NCI-H345 (cell line): ENCODE results near the gene POGK.
"Not testable (repeated sequence)": the region's sequence is repeated elsewhere in the genome, so short reads cannot be mapped to it uniquely, and the experiment has no call there.

Source experiments
- DNase-seq: peaks from one replicate; lab custom pipeline; 2025; lab: John Stamatoyannopoulos, UW

POGK gene

DNA sequence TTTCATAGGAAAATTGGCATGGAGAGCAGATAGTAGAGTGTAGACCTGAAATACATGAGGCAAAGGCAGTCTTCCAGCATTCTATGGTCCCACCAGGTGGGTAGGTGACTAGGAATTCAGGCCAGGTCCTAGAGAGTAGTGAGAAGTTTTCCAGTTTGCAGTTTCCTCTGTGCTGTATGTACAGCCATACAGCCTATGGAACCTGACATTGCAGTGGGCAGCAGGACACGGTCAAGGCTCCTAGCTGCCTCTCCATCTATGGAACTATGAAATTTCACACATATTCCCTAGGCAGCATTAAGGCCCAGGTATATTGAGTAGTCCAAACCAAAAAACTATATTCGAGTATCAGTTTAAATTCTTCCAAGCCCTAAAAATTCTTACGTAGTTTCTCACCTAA is 16.3 kb downstream of the POGK start:
- no peak for DNase-seq

DNA sequence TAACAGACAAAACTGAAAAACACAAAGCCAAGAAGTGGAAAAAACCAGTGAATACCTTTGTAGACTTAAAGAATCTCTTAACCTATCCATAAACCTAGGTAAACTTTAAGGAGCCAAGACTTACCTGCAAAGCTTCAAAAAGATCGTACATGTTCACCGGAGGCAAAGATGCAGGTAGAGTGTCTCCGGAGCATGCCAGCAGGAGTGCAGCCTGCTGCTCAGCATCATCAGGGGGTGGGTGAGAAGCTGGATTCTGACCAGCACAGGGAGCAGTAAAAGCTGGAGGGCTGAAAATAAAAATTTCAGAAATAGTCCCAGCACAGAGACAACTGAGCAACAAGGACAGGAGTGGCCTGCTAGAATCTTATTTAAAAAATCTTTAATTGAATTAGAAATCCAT is 18.7 kb downstream of the POGK start:
- DNase-seq, result no peak

DNA sequence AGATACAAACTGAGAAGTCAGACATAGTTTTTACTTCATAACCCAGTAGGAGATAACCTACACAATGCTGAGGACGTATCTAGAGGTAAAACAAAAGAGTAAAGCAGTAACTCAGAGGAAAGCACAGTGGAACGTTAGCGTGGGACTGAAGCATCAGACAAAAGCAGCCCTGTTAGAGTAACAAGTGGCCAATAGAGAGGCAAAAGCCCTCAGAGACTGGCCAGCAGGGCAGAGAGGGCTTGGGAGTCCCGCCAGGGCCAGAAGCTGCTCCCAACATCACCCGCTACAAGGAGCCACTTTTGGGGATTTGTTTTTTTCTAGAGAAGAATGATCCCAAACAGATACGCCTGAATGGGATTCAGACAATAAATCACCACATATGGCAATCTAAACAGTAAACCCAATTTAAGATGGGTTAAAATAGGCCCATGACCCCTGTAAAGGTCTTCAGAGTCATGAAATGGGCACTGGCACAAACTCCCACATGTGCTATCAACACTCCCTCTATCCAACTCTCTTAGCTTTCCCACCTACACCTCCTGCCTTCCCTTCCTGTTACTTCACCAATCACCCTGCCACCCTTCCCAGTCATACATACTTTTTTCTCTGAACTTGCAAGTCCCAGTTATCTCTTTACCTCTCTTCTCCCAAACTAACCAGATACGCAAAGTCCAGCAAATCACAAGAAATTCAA is 19.6 kb downstream of the POGK start:
- DNase-seq, result no peak

DNA sequence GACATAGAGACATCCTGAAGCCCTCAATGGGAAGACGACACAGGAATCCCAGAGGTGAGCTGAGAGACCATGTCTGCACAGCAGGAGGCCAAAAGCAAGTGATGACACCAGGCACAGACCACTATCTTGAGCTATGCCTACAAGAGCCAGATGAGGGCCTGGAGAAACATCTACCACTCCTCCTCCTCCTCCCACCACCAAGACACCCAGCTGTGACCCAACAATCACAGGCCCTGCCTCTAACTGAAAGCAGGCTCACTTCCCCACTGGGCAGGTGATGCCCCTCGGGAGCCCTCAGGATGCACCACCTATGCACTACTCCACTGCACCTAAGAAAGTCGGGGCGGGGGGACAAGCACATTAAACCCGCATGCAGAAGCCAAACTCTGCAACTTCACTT is 20.3 kb downstream of the POGK start:
- DNase-seq, result no peak

DNA sequence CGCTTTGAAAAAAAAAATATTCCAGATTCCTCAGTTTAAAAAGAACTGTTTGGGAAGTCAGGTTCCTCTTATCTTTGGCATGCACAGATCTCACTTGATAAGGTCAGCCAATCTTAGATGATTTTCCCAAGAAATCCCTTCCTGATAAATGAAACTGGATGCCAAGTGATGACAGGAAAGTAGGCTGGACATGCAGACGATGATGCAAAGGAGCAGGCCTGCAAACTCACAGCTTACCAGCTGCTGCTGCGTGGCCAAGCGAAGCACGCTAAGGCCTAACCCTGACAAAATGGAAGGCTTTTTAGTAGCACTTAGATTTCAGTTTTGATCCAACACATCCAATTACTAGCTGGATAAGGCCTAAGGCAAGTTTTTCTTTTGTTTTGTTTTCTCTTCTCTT is 26.7 kb downstream of the POGK start:
- no peak for DNase-seq

DNA sequence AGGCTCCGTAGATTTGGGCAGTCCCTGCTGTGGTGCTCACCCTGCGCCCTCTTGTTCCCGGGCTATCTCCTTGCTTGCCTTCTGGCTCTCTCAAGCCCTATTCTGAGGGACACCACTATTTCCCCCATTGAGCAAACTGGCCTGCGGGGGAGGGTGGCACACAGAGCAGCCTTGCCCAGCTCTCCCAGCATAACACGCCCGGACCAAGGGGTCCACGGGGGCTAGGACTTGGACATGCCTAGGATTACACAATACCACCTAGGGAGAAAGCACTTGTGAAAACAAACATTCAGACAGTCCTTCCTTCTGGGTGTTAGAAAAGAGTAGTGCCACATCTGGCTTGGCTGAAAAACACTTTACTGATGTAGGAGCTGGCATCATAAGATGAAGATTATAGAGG is 29.4 kb downstream of the POGK start:
- no peak for DNase-seq

DNA sequence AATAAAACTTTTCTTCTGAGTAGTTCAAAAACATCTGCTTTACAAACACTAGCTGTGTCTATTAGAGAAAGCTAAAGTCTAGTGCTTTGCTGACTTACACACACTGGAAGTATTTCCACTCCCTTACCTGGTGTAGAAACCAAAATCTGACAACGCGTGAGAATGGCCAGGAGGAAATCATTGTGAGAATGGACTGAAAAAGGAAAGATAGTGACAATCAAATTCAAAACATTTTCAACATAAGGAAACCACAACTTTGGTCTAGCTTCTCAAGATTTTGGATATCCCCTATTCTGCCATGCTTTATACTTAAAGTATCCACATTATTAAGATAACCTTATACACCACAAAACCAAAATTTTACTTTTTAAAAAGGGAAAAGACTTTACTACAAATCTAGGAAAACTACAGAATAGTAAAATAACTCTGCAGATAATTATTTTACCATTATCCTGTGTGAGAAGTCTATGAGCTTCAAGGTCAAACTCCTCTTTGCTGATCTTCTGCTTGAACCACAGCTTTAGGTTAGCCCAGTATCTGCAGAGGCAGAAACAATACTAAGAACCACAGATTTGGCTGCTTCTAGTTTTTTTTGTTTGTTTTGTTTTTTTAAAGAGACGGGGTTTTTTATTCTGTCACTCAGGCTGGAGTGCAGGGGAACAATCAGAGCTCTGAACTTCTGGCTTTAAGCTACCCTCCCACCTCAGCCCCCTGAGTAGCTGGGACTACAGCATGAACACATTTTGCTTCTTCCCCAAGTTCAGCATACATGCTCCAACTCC is 30.2 kb downstream of the POGK start:
- DNase-seq, result no peak

DNA sequence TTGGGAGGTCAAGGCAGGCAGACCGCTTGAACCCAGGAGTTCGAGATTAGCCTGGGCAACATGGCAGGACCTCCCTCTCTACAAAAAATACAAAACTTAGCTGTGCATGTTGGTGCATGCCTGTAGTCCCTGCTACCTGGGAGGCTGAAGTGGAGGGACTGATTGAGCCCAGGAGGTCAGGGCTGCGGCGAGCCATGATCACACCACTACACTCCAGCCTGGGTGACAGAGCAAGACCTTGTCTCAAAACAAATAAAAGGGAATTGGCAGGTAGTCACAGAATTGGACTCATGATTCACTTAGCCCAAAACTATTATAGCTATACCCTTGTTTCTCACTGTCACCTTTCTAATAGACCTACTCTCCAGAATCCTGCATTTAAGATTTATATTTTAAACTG is 31.3 kb downstream of the POGK start:
- DNase-seq, result no peak

DNA sequence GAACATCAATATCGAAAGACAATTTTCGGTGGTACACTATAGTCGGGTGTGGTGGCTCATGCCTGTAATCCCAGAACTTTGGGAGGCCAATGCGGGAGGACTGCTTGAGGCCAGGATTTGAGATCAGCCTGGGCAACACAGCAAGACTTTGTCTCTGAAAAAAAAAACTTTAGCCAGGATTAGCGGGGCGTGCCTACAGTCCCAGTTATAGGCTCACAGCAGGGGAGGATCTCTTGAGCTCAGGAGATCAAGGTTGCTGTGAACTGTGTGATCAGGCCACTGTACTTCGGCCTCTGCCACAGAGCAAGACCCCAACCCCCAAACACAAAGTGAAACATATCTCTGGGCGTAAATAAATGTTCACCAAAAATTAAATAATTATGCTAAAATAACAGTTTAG is 35.2 kb downstream of the POGK start:
- no peak for DNase-seq

DNA sequence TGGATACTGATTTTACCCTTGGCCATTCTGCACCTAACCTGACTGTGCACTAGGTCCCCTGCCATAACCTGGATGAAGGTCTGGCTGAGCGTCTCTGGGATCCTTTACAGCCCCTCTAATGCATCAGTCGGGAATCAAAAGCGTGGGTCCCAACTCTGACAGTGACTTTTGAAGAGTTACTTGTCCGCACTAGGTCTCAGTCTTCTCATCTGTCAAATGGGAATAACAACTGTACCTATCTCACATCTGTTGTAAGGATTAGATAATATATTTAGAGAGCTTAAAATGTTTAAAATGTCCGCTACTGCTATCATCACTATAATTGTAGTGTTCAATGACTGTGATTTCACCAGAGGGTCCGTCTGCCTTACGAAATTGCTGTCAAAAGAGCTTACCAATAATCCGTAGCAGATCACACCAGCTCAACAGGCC is 36.0 kb downstream of the POGK start:
- no peak for DNase-seq

DNA sequence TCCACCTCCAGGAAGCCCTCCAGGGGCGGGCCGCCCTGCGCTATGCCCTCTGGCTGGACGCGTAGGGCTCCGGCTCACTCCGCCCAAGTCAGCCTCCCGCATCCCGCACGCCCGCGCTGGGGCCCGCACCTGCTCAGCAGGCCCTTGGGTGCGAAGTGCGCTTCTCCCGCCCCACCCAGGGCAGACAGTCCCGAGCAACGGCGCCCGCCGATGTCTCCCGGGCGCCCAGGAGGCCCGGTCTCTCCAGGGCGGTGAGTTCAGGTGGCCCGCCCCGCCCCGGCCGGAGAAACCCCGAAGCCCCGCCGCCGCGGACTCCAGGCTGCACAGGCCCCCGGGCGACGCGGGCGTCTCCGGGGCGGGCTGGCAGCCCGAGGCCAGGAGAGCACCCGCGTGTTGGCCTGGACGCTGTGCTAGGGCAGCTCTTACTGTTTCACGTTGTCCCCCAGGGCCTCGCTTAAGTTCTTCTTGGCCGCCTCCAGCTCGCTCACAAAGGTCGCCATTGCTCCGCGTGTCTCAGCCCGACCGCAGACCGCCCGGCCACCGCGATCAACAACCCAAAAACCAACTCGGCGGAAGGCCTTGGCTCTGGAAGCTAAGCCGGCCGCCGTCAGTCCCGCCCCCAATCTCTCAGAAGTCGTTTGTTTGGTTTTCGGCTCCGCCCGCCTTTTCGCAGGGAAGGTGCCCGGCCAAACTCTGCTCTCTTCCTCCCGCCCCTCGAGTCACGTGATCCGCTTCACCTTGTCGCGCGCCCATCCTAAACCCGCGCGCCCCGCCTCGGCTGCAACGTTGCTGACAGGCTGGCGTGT is 36.7 kb downstream of the POGK start, which contains the start of gene TADA1:
TADA1 (minus strand) TSS at position 531 of the 806 bp plus-strand sequence; CDS start at position 500, 31 bp downstream.
- DNase-seq, result peak; percentile 99

DNA sequence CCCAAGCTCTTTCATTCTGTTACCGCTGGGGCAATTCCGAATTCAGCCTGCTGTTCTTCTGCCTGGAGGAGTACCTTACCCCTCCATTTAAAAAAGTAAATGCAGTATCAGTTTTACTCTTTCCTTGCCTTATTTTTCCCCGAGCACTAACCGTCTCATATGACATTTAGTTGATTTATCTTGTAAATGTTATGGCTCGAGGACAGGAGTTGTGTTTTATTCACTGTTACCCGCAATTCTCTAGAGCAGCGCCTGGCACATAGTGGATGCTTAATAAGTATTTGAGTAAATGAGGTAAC is 37.2 kb downstream of the POGK start:
- DNase-seq, result no peak

DNA sequence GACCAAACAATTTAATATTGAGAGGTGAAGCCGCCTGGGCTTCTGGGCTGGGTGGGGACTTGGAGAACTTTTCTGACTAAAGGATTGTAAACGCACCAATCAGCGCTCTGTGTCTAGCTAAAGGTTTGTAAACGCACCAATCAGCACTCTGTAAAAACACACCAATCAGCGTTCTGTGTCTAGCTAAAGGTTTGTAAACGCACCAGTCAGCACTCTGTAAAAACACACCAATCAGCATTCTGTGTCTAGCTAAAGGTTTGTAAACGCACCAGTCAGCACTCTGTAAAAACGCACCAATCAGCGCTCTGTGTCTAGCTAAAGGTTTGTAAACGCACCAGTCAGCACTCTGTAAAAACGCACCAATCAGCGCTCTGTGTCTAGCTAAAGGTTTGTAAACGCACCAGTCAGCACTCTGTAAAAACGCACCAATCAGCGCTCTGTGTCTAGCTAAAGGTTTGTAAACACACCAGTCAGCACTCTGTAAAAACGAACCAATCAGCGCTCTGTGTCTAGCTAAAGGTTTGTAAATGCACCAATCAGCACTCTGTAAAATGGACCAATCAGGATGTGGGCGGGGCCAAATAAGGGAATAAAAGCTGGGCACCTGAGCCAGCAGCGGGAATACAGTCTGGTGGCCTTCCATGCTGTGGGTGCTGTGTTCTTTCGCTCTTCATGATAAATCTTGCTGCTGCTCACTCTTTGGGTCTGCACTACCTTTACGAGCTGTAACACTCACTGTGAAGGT is 39.1 kb downstream of the POGK start:
- DNase-seq, result not testable (repeated sequence)

DNA sequence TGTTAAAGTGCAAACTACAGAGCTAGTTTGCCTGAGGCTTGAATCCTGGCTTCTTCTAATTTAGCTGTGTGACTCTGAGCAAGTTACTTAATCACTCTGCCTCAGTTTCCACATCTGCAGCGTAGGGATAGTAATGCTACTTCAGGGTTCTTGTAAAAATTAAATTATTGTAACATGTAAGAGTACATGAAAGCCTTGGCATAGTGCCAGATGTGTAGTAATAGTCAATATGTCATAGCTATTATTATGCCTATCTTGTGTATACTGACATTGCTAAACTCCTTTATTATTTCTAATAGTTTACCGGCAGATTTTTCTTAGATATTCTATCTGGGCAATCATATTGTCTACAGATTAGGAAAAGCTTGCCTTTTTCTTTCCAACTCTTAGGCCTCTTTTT is 43.6 kb downstream of the POGK start:
- DNase-seq, result no peak

DNA sequence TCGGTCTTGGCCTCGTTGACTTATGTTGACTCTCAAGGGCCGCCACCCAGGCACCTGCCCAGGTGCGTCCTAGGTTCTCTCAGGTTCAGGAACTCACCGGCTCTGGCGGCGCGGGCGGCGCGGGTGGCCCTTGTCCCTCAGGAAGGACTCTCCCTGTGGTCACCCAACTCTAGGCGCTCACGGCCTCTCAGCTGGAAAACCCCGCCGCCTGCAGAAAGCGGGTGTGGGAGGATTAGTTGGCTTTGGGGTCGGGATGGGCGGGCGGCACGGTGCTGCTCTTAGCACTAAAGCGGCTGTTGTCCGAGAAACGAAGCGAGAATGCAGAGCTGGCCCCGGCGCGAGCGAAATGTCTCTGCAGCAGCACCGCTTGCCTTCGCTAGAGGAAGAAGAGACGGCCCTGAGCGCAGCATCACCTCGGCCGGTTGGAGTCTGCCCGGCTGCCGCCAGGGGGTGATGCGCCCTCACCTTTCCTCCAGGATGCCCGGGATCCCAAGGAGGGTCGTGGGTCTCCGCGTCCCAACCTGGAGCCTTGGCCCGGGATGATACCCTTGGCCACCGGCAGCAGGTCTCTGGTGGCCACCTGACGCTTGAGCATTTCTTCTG is 44.9 kb downstream of the POGK start:
- no peak for DNase-seq

DNA sequence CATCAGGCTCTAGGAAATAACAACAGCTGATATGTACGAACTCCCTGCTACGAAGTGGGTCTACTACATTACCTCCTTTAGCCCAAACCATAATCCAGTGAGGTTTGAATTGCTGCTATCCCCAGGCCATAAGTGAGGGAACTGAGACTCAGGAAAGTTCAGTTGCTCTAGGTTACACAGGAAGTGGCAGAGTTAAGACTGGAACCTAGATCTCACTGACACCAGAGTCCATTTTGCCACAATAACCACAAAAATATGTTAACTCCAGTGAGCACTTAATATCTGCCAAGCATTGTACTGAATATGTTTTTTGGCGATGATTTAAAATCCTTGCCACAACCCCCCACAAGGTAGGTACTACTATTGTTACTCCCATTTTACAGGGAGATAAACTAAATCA is 45.7 kb downstream of the POGK start:
- no peak for DNase-seq

DNA sequence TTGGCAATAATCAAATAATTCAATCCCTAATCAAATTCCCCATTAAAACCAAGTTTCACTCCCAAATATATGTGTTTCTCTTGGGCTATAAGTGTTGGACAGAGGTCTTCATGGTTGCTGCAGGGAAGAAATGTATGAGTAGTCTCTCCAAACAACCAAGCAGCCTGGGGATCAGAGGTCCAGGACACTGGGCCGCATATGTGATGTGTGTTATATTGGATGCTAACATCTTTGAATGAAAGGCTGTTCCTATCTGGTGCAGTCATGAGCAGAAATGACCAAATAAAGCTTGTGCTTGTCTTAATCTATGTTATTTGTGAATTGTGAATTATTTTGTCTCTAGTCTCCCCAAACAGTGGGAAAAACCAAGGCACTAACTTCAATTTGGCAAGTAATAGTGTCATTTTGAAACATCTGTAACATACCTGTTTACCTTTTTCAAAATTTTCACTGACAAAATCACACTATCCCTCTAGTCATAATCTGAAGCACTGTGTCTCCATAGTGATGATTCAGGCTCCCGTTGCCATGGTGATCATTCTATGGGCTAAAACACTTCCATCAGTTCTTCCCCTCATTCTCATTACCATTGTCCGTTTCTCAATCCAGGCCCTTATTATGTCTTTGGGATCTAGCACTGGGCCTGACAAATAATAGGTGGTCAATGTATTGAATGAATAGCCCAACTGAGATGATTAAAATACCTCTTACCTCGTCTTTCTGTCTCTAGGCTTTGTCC is 49.3 kb downstream of the POGK start:
- DNase-seq, result no peak

DNA sequence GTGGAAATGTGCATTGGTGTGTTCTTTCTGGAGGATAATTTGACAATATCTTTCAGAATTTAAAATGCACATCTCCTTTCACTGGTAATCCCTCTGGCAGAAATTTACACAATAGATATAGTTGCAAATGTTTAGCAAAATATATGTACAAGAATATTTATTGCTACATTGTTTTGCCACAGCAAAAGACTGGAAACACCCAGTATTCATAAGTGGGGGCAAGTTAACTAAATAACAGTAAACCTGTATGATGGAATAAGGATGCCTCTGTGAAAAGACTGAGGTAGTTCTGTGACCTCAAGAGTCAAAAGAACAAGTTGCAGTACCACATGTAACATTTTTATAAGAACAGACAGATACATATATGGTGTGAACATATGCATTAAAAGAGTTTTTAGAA is 50.5 kb downstream of the POGK start:
- DNase-seq, result no peak

DNA sequence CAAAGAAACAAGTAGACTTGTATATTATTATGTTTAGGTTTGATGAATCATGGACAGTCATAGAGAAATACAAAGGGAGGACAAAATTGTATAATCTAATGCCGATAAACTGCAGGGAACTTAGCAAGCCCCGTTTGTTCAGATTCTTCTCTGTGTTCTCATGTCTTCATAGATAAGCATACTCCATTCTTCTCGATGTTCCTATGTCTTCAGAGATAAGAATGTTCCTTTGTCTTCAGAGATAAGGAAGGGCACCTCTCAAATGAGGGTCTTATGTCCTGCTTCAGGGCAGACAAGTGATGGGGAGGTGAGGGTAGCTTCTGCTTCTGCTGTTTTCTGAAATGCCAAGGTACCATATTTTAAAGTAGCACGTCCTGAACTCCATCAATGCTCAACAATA is 56.5 kb downstream of the POGK start:
- no peak for DNase-seq

DNA sequence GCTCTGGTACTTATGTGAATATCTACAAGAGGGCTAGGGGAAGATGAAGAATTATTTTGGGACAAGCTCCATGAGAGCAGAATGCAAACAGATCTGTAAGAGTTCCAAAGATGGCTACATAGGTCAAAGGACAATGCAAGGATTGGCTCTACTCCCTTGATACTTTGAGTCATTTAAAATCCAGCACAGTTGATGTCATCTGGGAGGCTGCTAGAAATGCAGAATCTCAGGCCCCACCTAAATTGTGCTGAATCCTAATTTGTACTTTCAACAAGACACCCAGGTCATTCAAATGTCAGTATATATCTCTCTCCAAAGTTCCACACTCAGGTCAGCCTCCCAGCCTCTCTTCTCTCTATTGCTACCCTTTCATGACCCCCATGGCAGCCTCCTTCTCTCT is 60.5 kb downstream of the POGK start:
- no peak for DNase-seq

DNA sequence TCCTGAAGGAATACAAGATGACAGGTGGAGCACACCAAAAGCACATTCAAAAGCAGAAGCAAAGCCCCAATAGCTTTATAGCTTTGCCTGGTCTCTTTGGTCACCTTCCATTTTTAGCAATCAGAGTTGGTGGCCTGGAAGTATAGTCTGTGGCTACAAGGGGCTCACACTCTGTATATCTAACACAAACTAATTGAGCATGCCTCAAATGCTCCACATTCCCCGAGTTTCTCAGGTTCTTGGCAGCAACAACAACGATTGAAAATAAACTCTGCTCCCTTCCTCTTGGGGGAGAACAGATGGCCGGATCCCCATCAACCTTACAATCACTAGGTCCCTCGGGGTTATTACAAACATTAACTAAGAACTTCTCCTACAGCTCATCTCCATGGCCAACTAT is 61.7 kb downstream of the POGK start:
- no peak for DNase-seq
